GM18951 (cell line): ENCODE results near the gene CPED1.

ENCODE experiments used
- POLR2A ChIP-seq: IDR thresholded peaks from 4 replicates; pipeline ENCODE4 v1.6.1; 2011; ENCODE audit warnings: mild to moderate bottlenecking; ENCODE audit not compliant: insufficient read length, insufficient read depth; ENCODE audit errors: extremely low read depth
- in situ Hi-C: fragments of 300-500 bp; cut with MboI; formaldehyde crosslinking; loops from one replicate; pipeline ENCODE4 v1.12.0; 2022; ENCODE audit warnings: low sequenced_read_pairs, mixed read lengths, inconsistent platforms; ENCODE audit not compliant: unreplicated experiment

Gene CPED1

GRCh38 chr7:120988591-120989256 is at the start of gene CPED1:
Gene CPED1, plus strand, starts transcription at chr7:120988711. Its CDS starts 911 bp downstream, at chr7:120989622.
- in situ Hi-C loops, result no loop called here
- no peak for TF ChIP-seq POLR2A

DNA sequence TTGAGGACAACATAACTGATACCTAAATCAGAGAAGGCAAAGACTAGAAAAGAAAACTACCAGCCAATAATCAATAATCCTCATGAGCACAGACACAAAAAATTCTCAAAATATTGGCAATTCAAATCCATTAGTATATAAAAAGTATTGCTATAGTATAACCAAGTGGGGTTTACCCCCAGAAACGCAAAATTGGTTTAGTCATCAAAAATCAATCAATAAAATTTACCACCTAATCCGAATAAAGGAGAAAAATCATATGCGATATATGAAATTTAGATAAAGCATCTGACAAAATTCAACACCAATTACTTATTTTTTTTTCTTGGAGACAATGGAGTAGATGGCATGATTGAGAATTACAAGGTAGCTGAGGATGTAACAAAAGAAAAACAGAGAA is 49.2 kb upstream of the CPED1 start:
- in situ Hi-C loops, result loop anchor here (10.0 kb wide), 1 partner anchor 135 kb away; no protein-coding TSS in a partner anchor
- TF ChIP-seq POLR2A, result no peak

DNA sequence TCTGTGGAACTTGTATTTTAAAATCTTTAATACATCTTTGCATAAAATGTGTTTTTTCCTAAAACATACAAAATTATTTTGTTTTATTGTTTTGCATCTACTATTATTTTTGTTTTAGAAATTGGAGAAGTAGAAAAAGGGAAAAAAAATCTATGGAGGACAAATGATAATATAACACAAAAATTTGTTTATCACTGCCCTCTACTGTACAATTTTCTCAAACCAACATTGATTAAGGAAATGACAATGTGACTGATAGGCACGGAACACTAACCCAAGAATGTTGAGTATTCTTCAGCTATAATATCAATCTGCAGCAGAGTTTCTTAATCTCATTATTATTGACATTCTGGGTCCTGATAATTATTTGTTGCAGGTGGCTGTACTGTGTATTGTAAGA is 47.4 kb upstream of the CPED1 start:
- in situ Hi-C loops, result no loop called here
- TF ChIP-seq POLR2A, result no peak

GRCh38 chr7:120941856-120942255 is 46.7 kb upstream of the CPED1 start:
- TF ChIP-seq POLR2A, result no peak
- in situ Hi-C loops, result no loop called here

DNA sequence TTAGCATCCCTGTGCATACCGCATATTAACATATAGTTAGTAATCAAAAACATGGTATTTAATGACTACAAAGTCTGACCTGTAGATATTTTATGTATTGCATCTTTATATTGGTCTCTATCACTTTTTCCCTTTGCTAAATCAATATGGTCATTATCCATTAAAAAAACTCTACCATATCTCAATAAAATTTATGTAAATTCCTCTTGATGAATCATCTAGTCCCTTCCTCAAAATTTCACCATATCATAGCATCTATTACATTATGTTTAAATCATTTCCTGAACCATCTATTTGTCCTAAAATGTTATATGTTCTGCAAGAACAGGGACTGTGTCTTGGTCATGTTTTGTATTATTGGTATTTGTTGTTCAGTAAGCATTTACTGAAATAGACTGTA is 45.6 kb upstream of the CPED1 start:
- in situ Hi-C loops, result no loop called here
- TF ChIP-seq POLR2A, result no peak

GRCh38 chr7:120944826-120945562 is 43.5 kb upstream of the CPED1 start:
- in situ Hi-C loops, result no loop called here
- TF ChIP-seq POLR2A, result no peak

DNA sequence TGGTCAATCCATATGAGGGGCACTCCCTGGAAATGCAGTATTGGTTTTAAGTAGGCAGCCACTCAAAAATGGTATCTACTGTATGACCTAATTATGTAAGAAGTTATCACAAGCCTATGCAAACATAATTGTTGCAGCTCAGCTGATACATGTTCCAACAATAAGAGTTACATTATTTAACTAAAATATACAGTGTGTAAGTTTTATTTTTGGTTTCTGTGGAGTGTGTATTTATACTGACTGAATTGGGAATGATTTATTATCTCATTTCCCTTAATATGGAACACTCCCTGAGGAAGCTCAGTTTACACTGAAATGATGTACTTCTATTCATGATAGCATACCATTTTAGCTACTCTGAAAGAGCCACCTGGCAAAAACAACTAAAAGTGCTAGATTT is 40.5 kb upstream of the CPED1 start:
- in situ Hi-C loops, result no loop called here
- no peak for TF ChIP-seq POLR2A

DNA sequence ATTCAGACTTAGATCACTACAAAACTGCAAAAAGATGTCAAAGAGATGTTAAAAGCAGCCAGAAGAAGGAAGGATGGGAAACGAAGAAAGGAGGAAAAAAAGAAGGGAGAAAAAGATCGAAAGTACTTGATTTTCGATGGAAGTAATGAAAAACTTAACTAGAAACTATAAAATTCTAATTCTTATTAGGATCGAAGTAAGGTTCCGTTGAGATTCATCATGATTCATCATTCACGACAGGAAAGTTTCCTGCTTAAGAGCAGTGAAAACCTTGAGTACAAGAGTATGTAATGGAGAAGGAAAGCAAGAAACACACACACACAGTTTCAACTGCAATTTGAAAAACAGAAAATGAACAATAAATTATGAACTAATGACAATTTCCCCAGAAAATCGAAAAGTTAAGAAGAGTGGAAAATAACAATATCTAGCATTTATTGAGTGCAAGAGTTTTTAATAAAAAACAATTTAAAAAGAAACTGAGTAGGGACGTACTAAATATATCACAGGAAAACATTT is 39.1 kb upstream of the CPED1 start:
- in situ Hi-C loops, result no loop called here
- no peak for TF ChIP-seq POLR2A

- in situ Hi-C loops, result no loop called here
- TF ChIP-seq POLR2A, result no peak
Observed at GRCh38 chr7:120949998-120950538, 38.4 kb upstream of the CPED1 start.

- TF ChIP-seq POLR2A, result peak; percentile 79
- in situ Hi-C loops, result no loop called here
Observed at GRCh38 chr7:120950539-120951308, 37.8 kb upstream of the CPED1 start, which contains the start of gene ING3. Gene ING3, plus strand, starts transcription at chr7:120950777. Its CDS starts 120 bp downstream, at chr7:120950897.

DNA sequence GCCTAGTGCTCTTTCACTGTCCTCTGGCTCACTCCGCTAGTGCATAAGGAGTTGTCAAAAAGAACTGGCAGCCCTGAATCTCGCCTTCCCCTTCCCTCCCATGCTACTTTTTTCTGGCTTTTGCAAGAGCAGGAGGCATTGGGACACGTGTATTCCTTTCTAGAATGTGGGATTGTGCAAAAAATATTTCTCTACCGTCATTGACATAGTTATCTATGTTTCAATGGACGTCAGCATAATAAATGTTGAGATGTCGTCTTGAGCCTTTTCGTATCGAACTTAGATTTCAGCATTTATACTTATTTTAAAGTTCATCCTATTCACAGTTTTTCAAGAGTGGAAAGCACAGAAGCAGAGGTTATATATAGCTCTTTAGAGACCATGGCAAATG is 37.2 kb upstream of the CPED1 start:
- no peak for TF ChIP-seq POLR2A
- in situ Hi-C loops, result no loop called here

GRCh38 chr7:120951826-120952225 is 36.7 kb upstream of the CPED1 start:
- in situ Hi-C loops, result no loop called here
- no peak for TF ChIP-seq POLR2A

GRCh38 chr7:120955577-120956149 is 32.8 kb upstream of the CPED1 start:
- in situ Hi-C loops, result no loop called here
- TF ChIP-seq POLR2A, result no peak
